CD4-positive, alpha-beta T cell treated with Interleukin-1 beta for 1 hour (primary cell): ENCODE measurements around the gene UVSSA.
"Not testable (repeated sequence)": the region's sequence is repeated elsewhere in the genome, so short reads cannot be mapped to it uniquely, and the experiment has no call there.

ENCODE experiments used
- DNase-seq, 2 donors: peaks; one replicate each; pipeline ENCODE4 v3.0.0-alpha.2; 2020 to 2022

Gene UVSSA

DNA sequence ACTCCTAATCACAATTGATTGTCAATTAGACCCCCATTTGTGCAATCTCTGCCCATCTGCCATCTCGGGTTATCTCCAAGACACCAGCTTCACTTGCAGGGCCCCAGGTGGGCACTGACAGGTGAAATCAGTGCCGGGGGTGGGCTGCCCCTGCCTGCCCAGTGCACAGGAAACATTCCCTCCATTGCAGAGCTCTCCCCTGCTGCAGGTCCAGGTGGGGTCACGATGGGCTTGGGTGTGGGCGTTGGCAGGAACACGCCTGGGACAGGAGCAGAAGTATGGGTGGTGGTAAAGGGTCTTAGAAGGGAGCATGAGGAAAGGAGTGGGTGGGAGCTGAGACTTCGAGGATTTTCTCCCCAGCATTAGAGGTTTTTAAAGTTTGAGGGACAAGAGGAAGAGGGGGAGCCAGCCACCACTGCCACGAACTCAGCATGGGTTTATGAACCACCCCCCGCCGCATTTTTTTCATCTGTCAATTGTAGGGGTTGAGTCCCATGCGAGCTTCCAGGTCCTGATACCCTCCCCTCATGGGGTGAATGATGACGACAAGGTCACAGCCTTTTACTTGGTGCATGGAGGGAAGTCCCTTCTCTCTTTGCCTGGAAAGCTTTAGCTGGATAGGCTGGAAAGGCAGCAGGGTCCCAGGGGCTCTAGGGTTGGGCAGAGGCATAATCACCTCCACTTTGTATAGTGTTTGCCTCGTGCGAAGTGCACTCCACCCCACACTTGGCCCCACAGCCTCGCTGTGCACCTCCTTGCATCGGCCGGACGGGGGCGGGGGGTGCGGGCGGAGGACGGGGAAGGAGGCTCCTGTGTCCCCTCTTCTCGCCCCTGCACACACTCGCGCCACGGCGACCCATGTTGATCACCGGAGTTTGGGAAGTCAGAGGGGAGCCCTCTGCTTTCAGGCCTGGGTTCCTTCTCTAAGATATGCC is 62.8 kb downstream of the UVSSA start:
- no peak for DNase-seq

DNA sequence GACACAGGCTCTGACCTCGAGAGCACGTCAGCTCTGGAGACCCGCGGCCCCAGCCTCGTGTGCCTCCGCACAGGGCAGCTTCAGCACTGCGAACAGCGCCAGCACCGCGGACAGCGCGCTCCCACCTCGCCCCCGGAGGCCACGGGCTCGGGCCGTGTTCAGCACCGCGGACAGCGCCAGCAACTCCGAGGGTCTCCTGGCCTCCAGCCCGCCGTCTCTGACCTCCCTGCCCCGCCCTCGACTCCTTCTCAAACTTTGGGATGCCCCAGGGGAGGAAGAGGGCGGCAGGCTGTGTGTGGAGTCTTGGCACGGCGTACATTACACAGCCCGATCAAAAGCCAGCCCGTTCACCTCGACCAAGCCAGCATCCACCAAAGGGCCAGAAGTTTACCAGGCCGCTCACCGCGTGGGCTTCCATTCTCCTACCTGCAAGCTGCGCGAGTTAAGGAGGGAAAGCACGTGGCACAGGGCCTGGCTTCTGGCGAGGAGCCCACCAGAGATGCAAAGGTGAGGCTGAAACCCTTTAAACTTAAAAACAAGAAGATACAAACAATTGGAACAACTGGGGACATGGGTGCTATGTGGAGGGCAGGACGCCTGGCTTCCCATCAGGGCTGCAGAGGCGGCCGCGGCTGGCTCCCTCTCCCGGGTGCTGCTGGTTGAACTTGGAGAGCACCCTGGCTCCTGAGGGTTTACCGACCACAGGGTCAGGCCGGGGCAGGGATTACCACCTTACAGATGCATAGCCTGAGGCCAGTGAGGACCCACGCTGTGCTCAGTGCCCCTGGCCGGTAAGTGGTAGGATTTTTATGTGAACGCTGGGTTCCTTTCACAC is 63.7 kb downstream of the UVSSA start:
- peak; percentile 10 to 31 for DNase-seq

DNA sequence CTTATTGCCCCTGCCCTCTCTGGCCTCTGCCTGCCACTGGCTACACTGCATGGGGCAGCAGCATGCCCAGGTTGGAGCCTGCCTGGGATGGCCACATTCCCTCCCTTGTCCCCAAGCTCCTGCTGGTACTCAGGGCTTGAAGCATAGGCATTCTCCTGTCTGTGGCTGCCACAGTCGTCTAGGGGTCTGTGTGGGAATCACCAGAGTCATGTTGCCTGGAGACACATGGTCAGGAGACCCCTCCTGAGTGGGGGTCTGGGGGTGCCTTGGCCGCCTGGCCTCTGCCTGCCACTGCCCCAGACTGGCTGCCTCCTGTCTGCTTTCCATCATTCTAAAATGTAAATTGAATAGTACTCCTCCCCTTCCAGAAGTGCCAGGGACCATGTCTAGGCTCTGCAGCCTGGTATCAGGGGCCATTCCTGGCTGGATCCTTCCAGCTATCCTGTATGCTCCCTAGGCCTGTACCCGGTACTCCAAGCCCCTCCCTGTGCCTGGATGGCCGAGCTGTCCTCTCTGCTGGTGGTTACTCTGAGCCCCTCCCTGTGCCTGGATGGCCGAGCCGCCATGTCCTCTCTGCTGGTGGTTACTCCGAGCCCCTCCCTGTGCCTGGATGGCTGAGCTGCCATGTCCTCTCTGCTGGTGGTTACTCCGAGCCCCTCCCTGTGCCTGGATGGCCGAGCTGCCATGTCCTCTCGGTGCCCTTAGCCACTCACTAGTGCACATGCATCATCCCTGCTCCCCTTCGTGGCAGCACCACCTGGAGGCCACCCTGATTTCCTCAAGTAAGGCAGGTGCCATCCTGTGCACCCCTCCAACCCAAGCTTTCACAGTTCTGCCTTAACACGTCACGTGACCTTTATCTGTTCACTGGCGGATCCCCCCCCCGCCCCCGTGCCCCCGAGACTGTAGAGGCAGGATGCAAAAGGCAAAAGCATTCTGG is 64.7 kb downstream of the UVSSA start:
- no peak for DNase-seq

DNA sequence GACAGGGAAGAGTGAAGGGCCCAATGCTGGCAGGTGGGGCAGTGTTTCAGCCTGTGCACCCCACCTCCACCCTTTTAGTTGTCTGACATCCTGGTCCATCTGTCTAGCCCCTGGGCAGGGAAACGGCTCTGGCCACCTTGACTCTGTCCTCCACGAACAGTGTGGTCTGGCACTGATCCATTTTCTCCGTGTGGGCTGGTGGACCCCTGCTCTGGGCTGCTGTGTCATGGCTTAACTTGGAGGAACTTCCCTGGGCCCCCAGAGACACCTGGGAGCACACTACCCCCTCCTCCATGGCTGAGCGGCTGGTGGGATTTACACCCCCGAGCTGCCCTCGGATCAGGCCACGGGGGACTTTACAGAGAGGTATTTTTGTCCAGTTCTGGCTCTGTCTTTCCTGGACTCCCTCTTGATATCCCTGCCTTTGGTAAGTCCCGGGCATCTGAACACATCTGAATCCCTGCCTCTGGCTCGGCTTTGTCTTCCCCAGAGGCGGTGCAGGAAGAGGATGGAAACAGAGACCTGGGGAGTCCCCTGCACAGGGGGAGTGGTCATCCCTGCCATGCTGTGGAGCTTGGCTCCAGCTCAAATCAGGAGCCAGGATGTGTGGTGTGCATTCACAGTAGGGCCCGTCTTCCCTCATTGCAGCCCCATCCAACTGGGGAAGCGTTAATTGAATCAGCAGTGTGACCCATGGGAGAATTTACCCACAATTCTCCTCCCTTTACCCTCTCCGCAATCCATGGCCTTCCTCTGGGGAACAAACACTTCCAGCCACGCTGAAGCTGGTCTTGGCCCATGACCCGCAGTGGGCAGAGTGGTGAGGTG is 65.6 kb downstream of the UVSSA start:
- no peak for DNase-seq

DNA sequence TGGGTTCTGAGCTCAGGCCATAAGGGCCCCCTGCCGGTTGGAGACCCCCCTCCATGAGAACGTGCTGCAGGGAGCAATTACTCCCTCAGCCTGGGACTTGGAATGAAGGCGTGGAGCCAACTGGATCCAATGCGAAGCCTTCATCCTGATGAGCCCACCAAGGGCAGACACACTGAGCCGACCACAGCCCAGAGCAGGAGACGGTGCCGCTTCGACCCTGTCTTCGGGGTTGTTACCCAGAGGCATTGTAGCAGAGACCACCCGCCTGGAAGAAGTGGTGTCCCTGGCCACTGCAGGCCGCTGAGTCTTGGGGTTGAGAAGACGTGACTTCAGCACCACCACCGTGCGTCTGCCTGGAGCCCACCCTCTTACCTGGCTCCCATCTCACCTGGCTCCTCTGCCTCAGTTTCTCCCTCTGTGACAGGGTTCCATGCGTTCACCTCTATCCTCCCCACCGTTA is 66.2 kb downstream of the UVSSA start:
- DNase-seq = no peak

DNA sequence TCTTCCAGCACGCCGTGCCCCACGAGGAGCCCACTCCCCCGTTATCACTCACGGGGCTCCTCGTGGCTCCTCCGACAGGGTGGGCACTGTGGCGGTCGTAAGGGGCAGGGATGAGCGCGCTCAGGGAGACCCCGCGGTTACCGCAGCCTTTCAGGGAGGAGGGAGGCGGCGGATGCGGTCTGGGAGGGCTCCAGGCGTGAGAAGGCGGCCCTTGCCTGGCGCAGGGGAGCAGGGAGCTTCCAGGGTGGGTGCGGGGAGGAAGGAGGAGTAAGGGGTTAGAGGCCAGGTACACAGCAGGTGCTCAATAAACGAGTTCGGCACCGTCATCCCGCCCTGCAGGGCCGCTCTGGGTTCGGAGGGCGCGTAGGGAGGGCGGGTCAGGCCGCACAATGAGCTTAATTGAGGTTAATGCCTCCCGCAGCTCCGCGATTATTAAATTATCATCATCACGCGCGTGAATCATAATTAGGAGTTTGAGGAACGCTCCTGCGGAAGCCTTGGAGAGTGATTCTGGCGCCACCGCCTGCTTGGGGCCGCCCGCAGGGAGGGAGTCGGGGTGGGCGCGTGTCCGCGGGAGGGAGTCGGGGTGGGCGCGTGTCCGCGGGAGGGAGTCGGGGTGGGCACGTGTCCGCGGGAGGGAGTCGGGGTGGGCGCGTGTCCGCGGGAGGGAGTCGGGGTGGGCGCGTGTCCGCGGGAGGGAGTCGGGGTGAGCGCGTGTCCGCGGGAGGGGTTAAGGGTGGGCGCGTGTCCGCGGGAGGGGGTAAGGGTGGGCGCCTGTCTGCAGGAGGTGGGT is 66.9 kb downstream of the UVSSA start:
- DNase-seq = no peak

DNA sequence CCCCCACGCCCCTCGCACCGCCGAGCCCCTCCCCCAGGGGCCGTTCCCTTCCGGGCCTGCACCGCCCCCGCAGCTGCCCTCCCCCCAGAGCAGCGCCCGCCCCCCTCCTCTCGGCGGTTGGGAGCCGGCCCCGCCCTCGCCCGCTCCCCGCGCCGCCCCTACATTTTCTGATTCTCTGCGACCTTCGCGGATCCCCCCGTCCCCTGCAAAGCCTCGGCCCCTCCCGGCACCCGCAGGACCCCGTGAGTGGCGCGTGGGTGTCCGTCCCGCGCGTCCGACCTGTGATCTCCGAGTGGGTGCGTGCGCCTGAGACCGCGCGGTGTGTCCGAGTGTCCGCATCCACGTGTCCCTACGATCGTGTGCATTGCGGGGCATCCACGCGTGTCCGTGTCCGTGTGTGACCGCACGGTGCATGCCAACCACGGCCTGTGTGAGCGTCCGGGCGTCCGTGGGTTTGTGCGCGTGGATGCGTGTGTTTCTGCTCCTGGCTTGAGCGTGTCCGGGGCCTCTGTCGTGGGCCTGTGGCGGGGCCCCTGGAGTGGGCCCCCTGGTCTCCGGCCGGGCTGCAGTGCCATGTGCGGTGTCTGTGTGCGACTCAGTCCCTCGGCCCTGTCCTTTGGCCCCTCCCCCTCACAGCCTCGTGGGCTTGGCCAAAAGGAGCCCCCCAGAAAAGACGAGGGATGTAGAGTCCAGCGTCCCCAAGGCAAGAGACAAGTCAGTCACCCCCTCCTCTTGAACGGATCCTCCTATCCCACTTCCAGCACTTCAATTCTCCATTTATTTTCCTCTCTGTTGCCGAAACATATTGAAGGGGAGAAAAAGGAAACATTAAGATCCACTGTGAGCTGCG is 68.0 kb downstream of the UVSSA start:
- DNase-seq = no peak

DNA sequence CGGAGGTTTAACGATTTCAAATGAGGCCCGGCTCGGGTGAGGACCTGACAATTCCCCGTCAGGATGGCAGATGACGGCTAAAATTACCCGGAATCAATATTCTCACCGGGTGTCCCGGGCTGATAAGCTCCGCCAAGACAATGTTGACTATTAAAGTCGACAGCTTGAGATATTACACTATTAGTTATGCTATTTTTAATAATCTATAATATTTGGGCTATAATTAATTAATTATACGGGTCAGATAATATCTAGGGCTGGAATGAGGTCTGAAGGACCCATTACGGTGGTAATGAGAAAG is 68.6 kb downstream of the UVSSA start:
- DNase-seq = no peak

DNA sequence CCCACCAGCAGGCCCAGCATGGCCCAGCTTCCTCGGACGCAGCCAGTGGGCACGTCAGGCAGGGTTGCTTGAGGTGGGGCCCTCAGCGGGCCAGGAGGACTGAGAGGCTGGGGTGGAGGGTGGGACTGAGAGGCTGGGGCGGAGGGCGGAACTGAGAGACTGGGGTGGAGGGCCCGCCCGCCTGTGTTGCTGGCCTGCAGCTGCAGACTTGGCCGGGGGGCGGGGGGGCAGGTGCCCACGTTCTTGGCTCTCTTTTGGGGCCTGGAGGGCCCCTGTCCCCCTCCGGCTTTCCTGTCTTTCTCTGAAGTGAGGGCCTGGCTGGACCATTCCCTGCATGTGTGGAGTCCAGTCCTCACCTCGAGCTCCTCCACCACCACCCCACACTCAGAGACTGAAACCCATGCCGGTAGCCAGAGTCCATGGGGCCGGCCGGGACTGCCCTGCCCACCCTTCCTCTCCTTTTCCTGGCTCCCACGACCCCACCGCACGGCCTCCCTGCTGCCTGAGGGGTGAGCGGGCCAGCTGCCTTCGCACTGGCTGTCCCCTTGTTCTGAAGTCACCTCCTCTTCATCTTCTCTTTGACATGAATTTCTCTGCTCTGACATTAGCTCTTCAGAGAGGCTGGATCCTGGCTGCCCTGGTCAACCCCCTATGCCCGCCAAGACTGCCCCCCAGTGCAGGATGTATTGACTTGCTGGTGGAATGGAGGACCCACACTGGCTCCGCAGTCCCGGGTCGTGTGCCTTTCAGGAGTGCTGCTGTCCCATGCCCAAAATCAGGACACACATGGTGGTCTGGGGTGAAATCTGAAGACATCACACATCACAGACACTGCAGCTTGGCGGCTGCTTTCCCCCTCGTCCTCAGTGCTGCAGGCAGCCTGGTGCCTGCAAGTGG is 69.3 kb downstream of the UVSSA start:
- no peak for DNase-seq

DNA sequence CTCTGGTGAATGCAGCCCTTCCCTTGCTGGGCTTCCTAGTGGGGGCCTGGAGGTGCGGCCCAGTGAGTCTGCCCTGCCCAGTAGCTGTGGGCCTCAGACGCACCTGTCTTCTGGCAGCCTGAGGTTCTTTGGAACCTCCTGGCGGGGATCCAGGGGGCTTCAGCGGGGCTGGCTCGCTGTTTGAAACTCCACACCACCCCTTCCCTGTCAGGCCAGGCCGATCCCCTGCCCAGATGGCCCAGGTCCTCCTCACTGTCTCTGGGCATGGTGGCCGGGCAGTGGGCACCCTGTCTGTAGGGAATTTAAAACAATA is 69.9 kb downstream of the UVSSA start:
- DNase-seq = no peak

DNA sequence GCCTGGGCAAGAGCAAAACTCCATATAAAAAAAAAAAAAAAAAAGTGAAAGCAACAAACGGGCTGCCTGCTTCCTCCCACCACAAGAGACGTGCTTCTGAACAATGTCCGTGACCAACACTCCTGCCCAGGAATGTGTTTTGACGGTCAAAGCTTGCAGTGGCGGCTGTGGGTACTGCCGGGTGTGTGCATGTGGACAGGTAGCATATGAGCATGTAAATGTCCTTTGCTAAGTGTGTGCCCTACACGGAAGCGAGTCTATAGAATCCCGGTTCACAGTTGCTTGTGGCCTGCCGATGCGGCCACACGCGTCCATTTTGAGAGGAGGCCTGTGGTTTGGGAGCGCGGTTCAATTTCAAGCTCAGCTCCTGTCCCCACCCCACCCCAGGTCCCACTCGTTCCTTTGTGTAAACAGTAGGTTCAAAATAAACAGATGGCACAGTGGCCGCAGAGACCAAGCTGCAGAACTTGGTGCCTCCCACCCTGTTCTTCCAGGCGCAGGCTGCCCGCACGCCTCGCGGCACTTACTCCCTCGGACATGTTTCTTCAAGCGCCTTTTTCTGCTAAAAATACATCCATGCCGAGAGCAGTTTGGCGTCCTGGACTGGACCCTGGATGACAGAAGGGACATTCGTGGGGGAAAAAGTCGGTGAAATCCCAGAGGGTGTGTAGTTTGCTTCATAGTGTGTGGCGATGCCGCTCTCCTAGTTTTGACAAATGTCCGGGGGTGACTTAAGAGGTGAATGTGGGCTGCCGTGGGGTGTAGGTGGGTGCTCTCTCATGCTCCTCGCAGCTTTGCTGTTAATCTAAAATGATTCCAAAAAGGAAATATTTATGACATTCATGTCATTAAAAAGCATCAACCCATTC is 70.7 kb downstream of the UVSSA start:
- DNase-seq = no peak

DNA sequence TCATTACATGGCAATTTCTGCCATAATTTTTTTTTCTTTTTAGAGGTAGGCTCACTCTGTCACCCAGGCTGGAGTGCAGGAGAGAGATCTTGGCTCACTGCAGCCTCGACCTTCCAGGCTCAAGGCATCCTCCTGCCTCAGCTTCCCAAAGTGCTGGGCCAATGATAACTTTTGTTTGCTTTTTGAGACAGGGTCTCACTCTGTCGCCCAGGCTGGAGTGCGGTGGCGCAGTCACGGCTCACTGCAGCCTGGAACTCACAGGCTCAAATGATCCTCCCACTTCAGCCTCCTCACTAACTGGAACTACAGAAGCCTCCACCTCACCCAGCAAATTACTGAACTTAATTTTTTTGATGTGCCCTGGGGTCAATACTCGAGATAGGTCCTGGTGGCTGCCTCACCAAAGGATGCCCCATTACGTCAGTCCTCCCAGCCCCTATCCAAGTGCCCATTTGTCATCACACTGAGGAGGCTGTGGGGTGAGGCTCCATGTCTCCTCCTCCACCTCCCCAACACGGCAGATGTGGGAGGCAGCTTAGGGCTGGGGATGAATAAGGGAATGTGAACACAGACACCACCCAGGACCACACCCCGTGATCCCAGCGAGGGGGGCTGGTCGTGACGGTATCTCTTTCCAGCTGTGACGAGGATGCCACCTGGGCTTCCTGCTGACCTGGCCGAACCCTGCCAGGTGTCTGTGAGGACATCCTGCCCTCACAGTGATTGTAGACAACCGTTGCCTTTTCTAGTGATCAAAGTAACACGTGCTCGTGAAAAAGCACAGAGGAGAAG is 71.7 kb downstream of the UVSSA start:
- DNase-seq = no peak

DNA sequence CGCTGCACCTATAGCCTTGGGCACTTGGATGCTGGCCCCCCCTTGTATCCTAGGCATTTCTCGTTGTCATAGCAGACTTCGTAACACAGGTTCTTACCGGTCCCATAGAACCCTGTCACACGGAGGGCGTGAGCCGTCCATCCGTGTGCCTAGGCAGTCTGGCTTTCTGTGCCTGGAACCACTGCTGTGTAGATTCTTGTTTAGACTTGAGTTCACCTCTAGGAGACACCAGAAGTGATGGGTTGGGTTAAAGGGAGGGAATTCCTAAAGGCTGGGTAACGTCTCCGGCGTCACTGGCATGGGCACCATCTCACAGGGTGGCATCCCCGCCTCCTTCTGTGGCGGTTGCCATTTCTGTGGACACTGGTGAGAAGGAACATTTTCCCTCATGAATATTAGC is 72.7 kb downstream of the UVSSA start:
- no peak for DNase-seq

DNA sequence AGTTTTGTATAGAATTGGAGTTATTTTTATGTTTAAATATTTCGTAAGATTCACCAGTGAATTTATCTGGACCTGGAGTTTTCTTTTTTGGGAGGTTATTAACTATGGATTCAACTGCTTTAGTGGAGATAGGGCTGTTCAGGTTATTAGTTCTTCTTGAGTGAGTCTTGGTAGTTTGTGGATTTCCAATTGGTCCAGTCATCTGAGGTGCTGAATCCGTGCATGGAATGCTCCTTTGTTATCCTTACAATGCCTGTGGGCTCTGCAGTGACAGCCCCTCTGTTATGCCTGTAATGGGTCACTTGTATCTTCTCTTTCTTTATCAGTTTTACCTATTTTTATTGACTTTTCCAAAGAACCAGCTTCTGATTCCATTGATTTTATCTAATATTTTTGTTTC is 74.6 kb downstream of the UVSSA start:
- no peak for DNase-seq

DNA sequence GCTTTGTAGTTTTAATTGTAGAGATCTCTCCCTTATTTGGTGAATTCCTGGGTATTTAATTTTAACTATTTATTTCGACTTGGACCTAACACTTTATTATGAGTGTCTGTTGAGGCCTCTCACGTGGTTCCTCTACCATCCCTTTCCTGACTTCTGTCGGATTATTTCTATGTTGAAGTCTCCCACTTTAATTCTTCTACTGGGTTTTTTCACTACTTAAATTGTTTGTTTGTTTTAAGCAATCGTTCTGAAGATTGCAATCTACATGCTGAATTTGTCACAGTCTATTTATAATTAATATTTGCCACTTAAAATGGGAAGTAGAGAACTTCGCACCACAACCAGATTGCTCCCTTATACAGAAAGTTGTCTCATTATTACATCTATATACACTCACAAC is 80.0 kb downstream of the UVSSA start:
- no peak for DNase-seq

DNA sequence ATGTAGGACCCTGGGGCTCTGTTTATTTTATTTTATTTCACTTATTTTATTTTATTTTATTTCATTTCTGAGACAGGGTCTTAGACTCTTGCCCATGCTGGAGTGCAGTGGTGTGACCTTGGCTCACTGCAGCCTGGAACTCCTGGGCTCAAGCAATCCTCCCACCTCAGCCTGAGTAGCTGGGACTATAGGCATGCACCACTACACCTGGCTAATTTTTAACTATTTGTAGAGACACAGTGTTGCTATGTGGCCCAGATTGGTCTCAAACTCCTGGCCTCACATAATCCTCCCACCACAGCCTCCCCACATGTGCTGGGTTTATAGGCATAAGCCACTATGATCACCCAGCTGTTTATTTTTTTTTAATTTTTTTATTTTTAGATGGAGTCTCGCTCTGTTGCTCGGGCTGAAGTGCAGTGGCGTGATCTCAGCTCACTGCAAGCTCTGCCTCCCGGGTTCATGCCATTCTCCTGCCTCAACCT is 96.7 kb downstream of the UVSSA start:
- DNase-seq = not testable (repeated sequence)
